ENCODE results near the gene CBARP.

- no peak for TF ChIP-seq CTCF (IDR thresholded peaks at IDR 0.05)
- no peak for TF ChIP-seq EZH2 (IDR thresholded peaks at IDR 0.05)
Measured at GRCh38 chr19:1263188-1263587, 25.4 kb upstream of the CBARP start.
